H1 (cell line): ENCODE measurements around the gene RPIA. TPM values are rescaled to one million over a fixed set of nuclear protein-coding genes. Genes with fewer than 3 reads are reported as not detected.

ENCODE experiments used
- CBX5 ChIP-seq: fragments of 300-800, 300-1000 bp; sonication (generic); IDR thresholded peaks from 2 replicates; pipeline ENCODE4 v1.7.1; 2016; ENCODE audit warnings: antibody characterized with exemption, low read length, low read depth
- CBX8 ChIP-seq: fragments of 300-800, 300-1000 bp; sonication (generic); IDR thresholded peaks from 2 replicates; pipeline ENCODE4 v1.7.1; 2016; ENCODE audit warnings: low read depth, low read length, borderline replicate concordance
- HDAC6 ChIP-seq: IDR thresholded peaks from one replicate; pipeline ENCODE4 v1.7.1; 2012; ENCODE audit warnings: low read depth, mild to moderate bottlenecking, inconsistent platforms, low read length, moderate library complexity
- JUND ChIP-seq: IDR thresholded peaks from 2 replicates; pipeline ENCODE4 v1.6.1; 2011; ENCODE audit warnings: mild to moderate bottlenecking, improper control_type of control experiment, low read length
- MAFK ChIP-seq: IDR thresholded peaks from 2 replicates; pipeline ENCODE4 v1.6.1; 2012; ENCODE audit warnings: low read depth, mild to moderate bottlenecking, improper control_type of control experiment, low read length
- RFX5 ChIP-seq: IDR thresholded peaks from 2 replicates; pipeline ENCODE4 v1.6.1; 2011; ENCODE audit warnings: low read depth, low read length, improper control_type of control experiment, borderline replicate concordance
- polyA plus RNA-seq, 7 experiments: library from polyadenylated mRNA; depleted of rRNA in 3 of 7; stranded (reverse) in 5 of 7; unstranded in 2 of 7; fragments of >200 nt in 5 of 7; fragments of 200-250 nt in 2 of 7; gene quantifications; 1 replicate in 5 of 7; 2 replicates in 1 of 7; 4 replicates in 1 of 7; pipeline versions ENCODE4 v1.2.1 to v1.2.3, GENCODE V29; 2011 to 2013; ENCODE audit warnings: missing spikeins in 2 of 7, mixed read lengths in 2 of 7
- total RNA-seq: library from RNA; stranded (reverse); fragmentation: NEBNext Ultra II Directional; extraction: Animal tissue kit (Norgen Biotek cat#: 25700); gene quantifications from 2 replicates; pipeline ENCODE4 v1.2.1, GENCODE V29; 2021
- TF ChIP-seq, protein P1 (sequence below): fragments of 300-600 bp; sonication (generic); IDR thresholded peaks from 2 replicates; pipeline ENCODE4 v1.7.1; 2012; ENCODE audit warnings: low read length, moderate library complexity, mild to moderate bottlenecking, inconsistent platforms; ENCODE audit not compliant: insufficient replicate concordance

Gene RPIA
- total and polyA plus RNA-seq, 2 of the 8 experiments (the other 6 are each of a cell fraction or from before 2014, with no cell fraction given) = 13.1 to 24.0 TPM

DNA sequence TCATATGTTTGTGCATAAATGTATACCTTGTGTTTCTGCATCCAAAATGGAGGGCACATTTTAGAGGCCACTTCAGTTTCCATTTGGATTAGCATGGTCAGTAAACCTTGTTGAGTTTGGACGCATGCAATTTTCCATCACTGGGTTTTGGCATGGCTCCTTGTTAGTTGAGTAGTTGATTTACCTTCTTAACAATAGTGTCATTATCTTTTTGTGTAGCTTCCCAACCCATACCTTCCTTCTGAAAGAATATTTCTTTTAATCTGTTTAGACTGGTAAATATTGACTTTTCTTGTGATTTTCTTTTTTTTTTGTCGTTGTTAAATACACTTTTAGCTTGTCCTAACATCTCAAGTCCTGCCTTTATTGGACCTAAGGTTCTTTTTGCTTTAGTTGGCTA, 15.5 kb downstream of the RPIA start (continued):
- TF ChIP-seq, protein P1, sequence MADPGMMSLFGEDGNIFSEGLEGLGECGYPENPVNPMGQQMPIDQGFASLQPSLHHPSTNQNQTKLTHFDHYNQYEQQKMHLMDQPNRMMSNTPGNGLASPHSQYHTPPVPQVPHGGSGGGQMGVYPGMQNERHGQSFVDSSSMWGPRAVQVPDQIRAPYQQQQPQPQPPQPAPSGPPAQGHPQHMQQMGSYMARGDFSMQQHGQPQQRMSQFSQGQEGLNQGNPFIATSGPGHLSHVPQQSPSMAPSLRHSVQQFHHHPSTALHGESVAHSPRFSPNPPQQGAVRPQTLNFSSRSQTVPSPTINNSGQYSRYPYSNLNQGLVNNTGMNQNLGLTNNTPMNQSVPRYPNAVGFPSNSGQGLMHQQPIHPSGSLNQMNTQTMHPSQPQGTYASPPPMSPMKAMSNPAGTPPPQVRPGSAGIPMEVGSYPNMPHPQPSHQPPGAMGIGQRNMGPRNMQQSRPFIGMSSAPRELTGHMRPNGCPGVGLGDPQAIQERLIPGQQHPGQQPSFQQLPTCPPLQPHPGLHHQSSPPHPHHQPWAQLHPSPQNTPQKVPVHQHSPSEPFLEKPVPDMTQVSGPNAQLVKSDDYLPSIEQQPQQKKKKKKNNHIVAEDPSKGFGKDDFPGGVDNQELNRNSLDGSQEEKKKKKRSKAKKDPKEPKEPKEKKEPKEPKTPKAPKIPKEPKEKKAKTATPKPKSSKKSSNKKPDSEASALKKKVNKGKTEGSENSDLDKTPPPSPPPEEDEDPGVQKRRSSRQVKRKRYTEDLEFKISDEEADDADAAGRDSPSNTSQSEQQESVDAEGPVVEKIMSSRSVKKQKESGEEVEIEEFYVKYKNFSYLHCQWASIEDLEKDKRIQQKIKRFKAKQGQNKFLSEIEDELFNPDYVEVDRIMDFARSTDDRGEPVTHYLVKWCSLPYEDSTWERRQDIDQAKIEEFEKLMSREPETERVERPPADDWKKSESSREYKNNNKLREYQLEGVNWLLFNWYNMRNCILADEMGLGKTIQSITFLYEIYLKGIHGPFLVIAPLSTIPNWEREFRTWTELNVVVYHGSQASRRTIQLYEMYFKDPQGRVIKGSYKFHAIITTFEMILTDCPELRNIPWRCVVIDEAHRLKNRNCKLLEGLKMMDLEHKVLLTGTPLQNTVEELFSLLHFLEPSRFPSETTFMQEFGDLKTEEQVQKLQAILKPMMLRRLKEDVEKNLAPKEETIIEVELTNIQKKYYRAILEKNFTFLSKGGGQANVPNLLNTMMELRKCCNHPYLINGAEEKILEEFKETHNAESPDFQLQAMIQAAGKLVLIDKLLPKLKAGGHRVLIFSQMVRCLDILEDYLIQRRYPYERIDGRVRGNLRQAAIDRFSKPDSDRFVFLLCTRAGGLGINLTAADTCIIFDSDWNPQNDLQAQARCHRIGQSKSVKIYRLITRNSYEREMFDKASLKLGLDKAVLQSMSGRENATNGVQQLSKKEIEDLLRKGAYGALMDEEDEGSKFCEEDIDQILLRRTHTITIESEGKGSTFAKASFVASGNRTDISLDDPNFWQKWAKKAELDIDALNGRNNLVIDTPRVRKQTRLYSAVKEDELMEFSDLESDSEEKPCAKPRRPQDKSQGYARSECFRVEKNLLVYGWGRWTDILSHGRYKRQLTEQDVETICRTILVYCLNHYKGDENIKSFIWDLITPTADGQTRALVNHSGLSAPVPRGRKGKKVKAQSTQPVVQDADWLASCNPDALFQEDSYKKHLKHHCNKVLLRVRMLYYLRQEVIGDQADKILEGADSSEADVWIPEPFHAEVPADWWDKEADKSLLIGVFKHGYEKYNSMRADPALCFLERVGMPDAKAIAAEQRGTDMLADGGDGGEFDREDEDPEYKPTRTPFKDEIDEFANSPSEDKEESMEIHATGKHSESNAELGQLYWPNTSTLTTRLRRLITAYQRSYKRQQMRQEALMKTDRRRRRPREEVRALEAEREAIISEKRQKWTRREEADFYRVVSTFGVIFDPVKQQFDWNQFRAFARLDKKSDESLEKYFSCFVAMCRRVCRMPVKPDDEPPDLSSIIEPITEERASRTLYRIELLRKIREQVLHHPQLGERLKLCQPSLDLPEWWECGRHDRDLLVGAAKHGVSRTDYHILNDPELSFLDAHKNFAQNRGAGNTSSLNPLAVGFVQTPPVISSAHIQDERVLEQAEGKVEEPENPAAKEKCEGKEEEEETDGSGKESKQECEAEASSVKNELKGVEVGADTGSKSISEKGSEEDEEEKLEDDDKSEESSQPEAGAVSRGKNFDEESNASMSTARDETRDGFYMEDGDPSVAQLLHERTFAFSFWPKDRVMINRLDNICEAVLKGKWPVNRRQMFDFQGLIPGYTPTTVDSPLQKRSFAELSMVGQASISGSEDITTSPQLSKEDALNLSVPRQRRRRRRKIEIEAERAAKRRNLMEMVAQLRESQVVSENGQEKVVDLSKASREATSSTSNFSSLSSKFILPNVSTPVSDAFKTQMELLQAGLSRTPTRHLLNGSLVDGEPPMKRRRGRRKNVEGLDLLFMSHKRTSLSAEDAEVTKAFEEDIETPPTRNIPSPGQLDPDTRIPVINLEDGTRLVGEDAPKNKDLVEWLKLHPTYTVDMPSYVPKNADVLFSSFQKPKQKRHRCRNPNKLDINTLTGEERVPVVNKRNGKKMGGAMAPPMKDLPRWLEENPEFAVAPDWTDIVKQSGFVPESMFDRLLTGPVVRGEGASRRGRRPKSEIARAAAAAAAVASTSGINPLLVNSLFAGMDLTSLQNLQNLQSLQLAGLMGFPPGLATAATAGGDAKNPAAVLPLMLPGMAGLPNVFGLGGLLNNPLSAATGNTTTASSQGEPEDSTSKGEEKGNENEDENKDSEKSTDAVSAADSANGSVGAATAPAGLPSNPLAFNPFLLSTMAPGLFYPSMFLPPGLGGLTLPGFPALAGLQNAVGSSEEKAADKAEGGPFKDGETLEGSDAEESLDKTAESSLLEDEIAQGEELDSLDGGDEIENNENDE = no peak
- TF ChIP-seq CBX5 (no peak), HDAC6 (no peak), MAFK (no peak), CBX8 (no peak), JUND (no peak), RFX5 (no peak)
